HG03354 (cell line): ENCODE data around the gene REPS1.

Experiments used
- ATAC-seq: cut with Tn5 transposase; IDR thresholded peaks from one replicate; pipeline ENCODE4 v1.9.1; 2021; ENCODE audit warnings: mild to moderate bottlenecking; ENCODE audit not compliant: unreplicated experiment, poor library complexity, severe bottlenecking

The REPS1 gene

GRCh38 chr6:138869398-138869797, 118.7 kb downstream of the REPS1 start:
- ATAC-seq, result no peak

DNA sequence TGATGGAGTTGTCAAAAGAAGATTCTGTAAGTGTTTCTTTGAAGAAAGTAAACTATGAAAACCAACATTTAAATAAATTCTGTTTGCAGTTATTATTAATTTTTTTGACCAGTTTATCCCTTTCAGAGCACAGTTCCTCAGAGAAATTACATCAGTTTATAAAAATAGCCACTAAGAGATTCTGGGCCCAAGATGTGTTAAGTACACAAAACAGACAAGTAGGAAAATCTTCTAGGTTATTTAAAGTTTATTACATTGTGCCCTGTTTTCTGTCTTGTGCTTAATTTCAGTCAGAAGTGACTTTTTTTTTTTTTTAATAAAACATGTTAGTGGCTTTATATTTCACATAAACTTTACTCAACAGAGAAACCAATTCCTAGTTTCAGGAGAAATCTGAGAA, 119.9 kb downstream of the REPS1 start:
- no peak for ATAC-seq

GRCh38 chr6:138865480-138866109, 122.5 kb downstream of the REPS1 start:
- no peak for ATAC-seq

- ATAC-seq, result no peak
Observed at GRCh38 chr6:138864343-138864890, 123.6 kb downstream of the REPS1 start.

DNA sequence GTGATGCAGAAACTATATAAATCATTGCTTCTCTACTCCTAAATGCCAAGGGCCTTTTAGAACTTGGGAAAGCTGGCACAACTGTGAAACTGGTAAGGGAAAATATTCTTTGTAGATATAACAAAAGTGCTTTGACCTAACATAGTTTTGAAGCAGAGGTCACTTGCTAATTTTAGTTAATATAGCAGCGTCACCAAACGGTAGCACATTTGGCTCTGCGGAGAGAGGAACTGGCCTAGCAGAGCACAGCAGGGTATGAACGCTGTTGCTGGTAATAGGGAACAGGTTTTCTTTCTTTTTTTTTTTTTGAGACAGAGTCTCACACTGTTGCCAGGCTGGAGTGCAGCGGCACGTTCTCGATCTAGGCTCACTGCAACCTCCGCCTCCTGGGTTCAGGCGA, 124.7 kb downstream of the REPS1 start:
- ATAC-seq, result no peak

GRCh38 chr6:138862456-138862855, 125.6 kb downstream of the REPS1 start:
- no peak for ATAC-seq

- ATAC-seq, result no peak
Observed at GRCh38 chr6:138857775-138858174, 130.3 kb downstream of the REPS1 start.

GRCh38 chr6:138856654-138857053, 131.4 kb downstream of the REPS1 start:
- ATAC-seq, result no peak
